Effector memory CD4-positive, alpha-beta T cell (primary cell): ENCODE results near the gene CHST11.

Experiments used
- DNase-seq, 3 donors: peaks; one replicate each; pipeline ENCODE4 v3.0.0-alpha.2; 2020
- H3K27ac ChIP-seq: 2 replicates; pipeline ENCODE4 v1.7.0; 2013; ENCODE audit warnings: mild to moderate bottlenecking, low read length, moderate library complexity; ENCODE audit not compliant: insufficient read depth, poor library complexity, severe bottlenecking
- H3K27me3 ChIP-seq: replicated peaks from 2 replicates; pipeline ENCODE4 v1.7.0; 2013; ENCODE audit warnings: mild to moderate bottlenecking, low read length; ENCODE audit not compliant: insufficient read depth, control insufficient read depth, poor library complexity, severe bottlenecking
- H3K36me3 ChIP-seq: 2 replicates; pipeline ENCODE4 v1.7.0; 2013; ENCODE audit warnings: mild to moderate bottlenecking, low read length, moderate library complexity; ENCODE audit not compliant: control insufficient read depth, insufficient read depth
- H3K4me1 ChIP-seq: 2 replicates; pipeline ENCODE4 v1.7.0; 2013; ENCODE audit warnings: low read length, mild to moderate bottlenecking; ENCODE audit not compliant: control insufficient read depth, insufficient read depth, poor library complexity, severe bottlenecking
- H3K4me3 ChIP-seq: 2 replicates; pipeline ENCODE4 v1.7.0; 2013; ENCODE audit warnings: low read length, low read depth, mild to moderate bottlenecking; ENCODE audit not compliant: insufficient read depth, poor library complexity, severe bottlenecking
- H3K9me3 ChIP-seq: 2 replicates; pipeline ENCODE4 v1.7.0; 2013; ENCODE audit warnings: mild to moderate bottlenecking, low read length, moderate library complexity; ENCODE audit not compliant: control insufficient read depth

The CHST11 gene

DNA sequence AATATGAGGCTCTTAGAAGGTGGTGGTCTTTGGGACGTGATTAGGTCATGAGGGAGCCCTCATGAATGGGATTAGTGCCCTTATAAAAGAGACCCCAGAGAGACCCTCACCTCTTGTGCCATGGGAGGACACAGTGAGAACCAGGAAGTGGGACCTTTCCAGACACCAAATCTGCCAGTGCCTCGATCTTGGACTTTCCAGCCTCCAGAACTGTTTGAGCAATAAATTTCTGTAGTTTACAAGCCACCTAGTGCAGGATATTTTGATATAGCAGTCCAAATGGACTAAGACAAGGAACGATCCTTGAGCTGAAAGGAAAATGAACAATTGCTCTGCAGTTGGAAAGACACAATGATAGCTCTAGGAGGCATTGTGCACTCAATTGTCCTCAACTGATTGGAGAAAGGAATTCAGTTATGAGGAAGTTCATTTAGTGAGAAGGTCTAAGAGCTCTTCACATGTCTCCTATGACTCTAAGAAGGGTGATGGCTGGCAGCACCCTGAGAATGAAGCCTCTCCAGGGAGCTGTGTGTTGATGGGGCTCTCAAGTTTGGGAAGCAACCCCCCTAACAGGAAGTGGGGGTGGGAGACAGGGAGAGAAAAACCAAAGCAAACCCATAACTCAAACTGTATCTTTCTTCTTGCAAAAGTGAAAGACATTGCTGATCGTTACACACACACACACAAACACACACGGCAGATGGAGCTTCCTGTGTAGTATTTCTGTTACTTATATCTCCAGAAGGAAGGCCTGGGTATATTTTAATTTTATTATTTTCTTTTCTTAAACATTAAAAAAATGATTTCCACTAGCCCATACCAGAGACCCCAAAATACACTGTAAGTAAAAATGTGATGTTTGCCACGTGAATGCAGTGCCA, 21.0 kb downstream of the CHST11 start:
- Histone ChIP-seq H3K4me1 (peaks cover 69% of the 10 kb centered on the region), H3K27me3 (no peaks in the 10 kb centered on the region), H3K27ac (peak overlapping the region; percentile 61), H3K9me3 (no peaks in the 10 kb centered on the region), H3K36me3 (no peaks in the 10 kb centered on the region), H3K4me3 (peak overlapping the region; percentile 42)
- no peak for DNase-seq

DNA sequence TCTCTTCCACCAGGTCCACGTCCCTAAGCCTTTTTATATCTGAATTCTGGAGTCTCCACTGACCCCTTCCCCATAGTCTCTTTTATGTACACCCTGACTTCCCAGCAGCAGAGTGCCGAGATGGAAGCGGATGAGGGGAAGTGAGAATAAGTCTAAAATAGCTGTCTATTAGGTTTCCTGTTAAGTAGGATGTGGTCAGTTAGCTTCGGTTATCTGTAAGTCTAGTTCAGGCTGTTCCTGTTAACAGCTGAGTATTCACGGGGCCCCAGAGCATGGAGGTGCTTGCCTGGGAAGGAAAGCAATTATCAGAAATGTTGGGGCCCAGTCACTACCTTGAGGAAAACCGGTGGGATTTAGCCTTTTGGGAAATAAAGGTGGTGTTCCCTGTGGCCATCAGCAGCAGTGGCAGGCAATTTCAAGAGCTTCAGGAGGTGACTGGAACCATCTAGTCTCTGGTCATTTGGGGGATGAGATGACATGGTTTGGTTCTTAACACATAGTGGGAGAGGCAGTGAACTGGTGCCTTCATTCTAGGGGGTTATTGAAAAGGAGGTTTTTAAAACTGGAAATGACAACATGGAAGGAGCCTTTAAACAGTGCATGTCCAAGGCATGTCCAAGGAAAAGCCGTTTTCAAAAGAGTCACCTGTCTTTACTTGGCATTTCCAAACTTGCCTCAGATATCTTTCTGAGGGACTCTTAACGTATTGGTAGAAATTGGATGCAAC, 21.8 kb downstream of the CHST11 start:
- Histone ChIP-seq H3K27ac (peak overlapping the region; percentile 61), H3K27me3 (no peaks in the 10 kb centered on the region), H3K9me3 (no peaks in the 10 kb centered on the region), H3K36me3 (no peaks in the 10 kb centered on the region), H3K4me3 (peak overlapping the region; percentile 42), H3K4me1 (peaks cover 65% of the 10 kb centered on the region)
- DNase-seq, result peak in 2 of 3 donors; percentile 9 to 29

DNA sequence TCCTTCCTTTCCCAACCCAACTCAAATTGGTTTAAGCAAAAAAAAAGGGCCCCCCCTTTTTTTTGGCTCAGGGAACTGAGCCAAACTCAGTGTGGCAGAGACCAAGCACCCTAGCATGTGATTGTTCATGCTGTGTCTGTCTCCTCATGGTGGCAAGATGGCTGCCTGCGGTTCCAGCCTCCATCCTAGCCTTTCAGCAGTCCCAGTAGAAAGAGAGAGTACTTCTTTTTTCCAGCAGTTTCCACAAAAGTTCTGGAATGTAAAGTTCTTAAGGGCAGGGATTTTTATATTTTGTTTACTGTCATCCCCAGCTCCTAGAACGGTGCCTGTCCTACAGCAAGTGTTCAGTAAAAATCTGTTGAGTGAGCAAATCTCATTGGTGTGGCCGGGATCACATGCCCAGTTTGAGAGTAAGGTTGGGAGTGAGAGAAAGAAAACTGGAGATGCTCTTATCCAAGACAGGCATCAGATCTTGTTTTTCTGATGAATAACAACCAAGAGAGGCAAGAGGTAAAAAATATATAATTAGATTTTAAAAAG, 22.4 kb downstream of the CHST11 start:
- peaks cover 64% of the 10 kb centered on the region for H3K4me1 ChIP-seq
- no peak overlapping the region for H3K4me3 ChIP-seq
- no peaks in the 10 kb centered on the region for H3K27me3 ChIP-seq
- no peaks in the 10 kb centered on the region for H3K9me3 ChIP-seq
- DNase-seq, result no peak
- H3K27ac ChIP-seq, result peak overlapping the region; percentile 61
- H3K36me3 ChIP-seq, result no peaks in the 10 kb centered on the region

DNA sequence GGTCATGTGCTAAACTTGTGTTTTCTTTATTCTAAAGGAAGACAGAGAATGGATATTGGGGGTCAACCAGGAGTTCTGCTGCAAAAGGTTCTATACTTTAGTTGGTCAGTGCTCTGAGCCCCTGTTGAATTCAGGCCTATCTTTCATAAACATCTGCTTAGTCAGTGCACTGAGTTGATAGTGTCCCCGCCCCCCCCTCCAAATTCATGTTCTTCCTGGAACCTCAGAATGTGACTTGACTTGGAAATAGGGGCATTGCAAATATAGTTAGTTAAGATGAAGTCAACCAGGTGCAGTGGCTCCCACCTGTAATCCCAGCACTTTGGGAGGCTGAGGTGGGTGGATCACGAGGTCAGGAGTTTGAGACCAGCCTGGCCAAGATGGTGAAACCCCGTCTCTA, 23.3 kb downstream of the CHST11 start:
- Histone ChIP-seq H3K4me1 (peaks cover 65% of the 10 kb centered on the region), H3K4me3 (no peak overlapping the region), H3K36me3 (no peaks in the 10 kb centered on the region), H3K27me3 (no peaks in the 10 kb centered on the region), H3K9me3 (no peaks in the 10 kb centered on the region), H3K27ac (no peak overlapping the region)
- DNase-seq, result no peak

DNA sequence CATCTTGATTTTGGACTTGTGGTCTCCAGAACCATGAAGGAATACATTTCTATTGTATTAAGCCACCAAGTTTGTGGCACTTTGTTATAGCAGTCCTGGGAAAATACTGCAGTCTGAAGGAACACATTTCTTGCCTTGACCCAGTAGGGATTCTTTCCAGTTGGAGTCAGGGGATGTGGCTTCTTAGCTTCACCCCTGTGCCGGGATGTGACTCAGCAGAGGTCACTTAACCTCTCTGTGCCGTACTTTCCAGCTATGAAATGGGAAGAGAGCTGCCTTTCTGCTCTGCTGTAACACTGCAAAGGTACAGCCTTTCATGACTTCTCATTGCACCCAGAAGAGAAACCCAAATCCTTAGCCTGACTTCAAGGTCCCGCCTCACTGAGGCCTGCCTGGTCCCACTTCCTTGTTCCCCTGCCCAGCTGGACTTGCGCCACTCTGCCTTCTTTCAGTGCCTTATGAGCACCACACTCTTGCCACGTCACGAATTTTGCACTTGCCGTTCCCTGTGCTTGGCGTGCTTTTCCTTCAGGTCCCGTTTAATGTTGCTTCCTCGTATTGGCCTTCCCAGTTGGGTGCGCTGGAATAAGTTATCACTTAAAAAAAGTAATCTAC, 24.2 kb downstream of the CHST11 start:
- DNase-seq, result no peak
- H3K4me1 ChIP-seq, result peaks cover 74% of the 10 kb centered on the region
- H3K4me3 ChIP-seq, result no peak overlapping the region

DNA sequence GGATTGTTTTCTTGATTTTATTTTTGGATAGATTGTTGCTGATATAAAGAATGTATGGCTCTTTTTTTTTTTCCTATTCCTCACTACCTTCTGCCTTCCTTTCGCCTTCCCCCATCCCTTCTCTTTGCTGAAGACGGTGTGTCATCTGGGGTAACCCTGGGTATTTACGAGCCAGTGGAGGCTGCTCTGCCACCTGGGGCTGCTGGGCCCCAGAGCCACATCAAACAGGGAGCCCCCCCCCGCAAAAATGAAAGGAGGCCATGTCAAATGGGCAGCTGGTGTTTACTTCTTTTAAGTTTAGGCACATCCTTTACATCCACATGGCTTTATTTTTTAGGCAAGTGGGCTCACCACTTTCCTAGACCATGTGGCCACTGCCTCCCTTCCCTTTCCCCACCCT, 25.4 kb downstream of the CHST11 start:
- H3K36me3 ChIP-seq, result no peaks in the 10 kb centered on the region
- H3K9me3 ChIP-seq, result no peaks in the 10 kb centered on the region
- no peak overlapping the region for H3K27ac ChIP-seq
- H3K27me3 ChIP-seq, result no peaks in the 10 kb centered on the region
- H3K4me1 ChIP-seq, result peaks cover 75% of the 10 kb centered on the region
- no peak overlapping the region for H3K4me3 ChIP-seq
- DNase-seq, result no peak

More for the DNA sequence above, 24.2 kb downstream of the CHST11 start:
- no peak overlapping the region for H3K27ac ChIP-seq
- no peaks in the 10 kb centered on the region for H3K36me3 ChIP-seq
- no peaks in the 10 kb centered on the region for H3K9me3 ChIP-seq
- no peaks in the 10 kb centered on the region for H3K27me3 ChIP-seq

DNA sequence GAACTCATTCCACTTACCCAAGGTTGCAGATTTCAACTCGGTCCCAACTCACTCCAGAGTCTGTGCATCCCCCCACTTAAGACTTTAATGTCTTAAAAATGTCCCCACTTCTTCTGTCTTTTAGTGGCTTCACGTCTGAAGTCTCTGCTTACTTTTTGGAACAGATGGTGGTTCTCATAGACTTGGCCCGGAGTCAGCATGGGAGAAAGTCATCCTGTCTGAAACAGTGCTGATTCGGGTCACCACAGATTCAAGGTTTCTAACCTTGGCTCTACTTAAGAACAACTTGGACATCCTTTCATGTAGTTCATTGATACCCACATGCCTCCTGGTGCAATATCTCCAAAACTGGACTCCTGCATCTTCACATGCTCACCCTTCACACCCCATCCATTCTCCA, 26.0 kb downstream of the CHST11 start:
- no peak for DNase-seq
- no peaks in the 10 kb centered on the region for H3K9me3 ChIP-seq
- no peaks in the 10 kb centered on the region for H3K36me3 ChIP-seq
- no peaks in the 10 kb centered on the region for H3K27me3 ChIP-seq
- no peak overlapping the region for H3K27ac ChIP-seq
- H3K4me3 ChIP-seq, result no peak overlapping the region
- H3K4me1 ChIP-seq, result peaks cover 74% of the 10 kb centered on the region

DNA sequence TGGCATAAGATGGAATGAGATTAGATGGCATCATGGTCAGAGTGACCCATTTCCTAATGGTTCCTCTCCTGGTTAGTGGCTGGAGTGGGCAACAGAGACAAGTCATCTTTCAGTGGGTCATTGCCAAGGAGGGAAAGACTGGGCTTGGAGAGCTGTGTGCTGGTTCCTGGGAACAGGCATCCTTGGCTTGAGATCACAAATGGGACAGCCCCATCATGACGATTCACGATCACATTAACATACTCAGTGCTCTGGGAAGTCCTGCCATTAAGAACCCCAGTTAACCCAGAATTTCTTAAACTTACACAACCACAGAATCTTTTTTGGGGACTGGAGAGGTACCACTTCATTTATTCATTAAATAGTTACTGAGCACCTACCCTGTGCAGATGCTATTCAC, 27.3 kb downstream of the CHST11 start:
- H3K4me1 ChIP-seq, result peaks cover 65% of the 10 kb centered on the region
- H3K27me3 ChIP-seq, result no peaks in the 10 kb centered on the region
- no peak overlapping the region for H3K27ac ChIP-seq
- H3K4me3 ChIP-seq, result no peak overlapping the region
- H3K36me3 ChIP-seq, result no peaks in the 10 kb centered on the region
- DNase-seq, result no peak
- H3K9me3 ChIP-seq, result no peaks in the 10 kb centered on the region

DNA sequence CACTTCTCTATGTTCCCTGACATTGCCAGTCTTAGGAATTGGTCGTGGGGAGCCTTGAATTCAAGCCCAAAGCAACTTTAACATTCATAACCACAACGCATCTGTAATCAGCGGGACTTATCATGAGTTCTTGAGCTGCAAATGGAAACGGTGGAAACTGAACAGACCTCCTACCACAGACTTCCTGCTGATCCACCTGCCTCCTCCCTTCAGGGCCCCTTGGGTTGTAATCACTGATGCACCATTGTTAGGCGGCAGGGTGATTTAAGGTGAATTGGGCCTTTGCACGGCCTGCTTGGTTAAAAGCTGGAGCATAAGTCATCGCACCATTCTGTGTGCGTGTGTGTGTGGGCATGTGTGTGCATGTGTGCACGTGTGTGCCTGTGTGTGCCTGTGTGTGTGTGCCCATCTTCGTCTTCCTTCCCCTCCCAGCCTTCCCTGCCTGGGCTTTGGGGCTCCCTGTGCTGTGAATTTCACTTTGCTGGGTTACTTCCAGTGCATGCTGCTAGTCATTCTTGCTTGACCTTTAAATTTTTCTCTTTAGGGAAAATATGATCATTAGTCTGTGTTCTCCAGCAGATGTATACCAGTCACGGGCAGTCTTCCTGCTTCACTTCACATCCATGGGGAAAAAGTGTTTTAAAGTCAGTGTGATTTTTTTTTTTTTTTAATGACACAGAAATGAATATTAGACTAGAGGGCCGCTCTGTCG, 29.1 kb downstream of the CHST11 start:
- Histone ChIP-seq H3K4me3 (peak overlapping the region; percentile 17), H3K9me3 (no peaks in the 10 kb centered on the region), H3K27ac (peak overlapping the region; percentile 59), H3K27me3 (no peaks in the 10 kb centered on the region), H3K36me3 (no peaks in the 10 kb centered on the region), H3K4me1 (peaks cover 70% of the 10 kb centered on the region)
- DNase-seq, result peak; percentile 24 to 48 (median 30)
